Stimulated activated CD4-positive, alpha-beta T cell treated with anti-CD3 and anti-CD28 coated beads, Interleukin-4, amount 100 ng/mL, for 48 hours (primary cell): ENCODE results near the gene SYK.
"Not testable (repeated sequence)": the region's sequence is repeated elsewhere in the genome, so short reads cannot be mapped to it uniquely, and the experiment has no call there.

Experiments used
- DNase-seq, 2 donors: peaks; one replicate each; pipeline ENCODE4 v3.0.0-alpha.2; 2020; ENCODE audit warnings: low read depth in 2 of 2

The SYK gene

GRCh38 chr9:90795871-90796317, 5.7 kb upstream of the SYK start:
- DNase-seq = no peak

DNA sequence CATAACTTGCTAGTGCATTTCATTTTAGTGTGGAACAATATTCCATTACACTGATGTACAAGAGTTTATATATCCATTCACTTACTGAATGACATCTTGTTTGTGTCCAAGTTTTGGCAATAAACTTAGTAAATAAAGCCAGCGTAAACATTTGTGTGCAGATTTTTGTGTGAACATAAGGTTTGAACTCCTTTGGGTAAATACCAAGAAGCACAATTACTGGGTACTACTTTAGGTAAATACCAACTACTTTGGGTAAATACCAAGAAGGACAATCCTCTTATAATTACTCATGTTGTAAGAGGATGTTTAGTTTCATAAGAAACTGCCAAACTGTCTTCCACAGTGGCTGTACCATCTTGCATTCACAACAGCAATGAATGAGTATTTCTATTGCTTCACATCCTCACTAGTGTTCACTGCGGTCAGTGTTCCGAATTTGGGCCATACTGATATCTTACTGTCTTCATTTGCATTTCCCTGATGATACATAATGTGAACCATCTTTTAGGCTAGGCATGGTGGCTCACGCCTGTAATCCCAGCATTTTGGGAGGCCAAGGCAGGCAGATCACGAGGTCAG, 2.3 kb upstream of the SYK start:
- DNase-seq = no peak

GRCh38 chr9:90801973-90802322, 329 bp downstream of the SYK start:
- no peak for DNase-seq

DNA sequence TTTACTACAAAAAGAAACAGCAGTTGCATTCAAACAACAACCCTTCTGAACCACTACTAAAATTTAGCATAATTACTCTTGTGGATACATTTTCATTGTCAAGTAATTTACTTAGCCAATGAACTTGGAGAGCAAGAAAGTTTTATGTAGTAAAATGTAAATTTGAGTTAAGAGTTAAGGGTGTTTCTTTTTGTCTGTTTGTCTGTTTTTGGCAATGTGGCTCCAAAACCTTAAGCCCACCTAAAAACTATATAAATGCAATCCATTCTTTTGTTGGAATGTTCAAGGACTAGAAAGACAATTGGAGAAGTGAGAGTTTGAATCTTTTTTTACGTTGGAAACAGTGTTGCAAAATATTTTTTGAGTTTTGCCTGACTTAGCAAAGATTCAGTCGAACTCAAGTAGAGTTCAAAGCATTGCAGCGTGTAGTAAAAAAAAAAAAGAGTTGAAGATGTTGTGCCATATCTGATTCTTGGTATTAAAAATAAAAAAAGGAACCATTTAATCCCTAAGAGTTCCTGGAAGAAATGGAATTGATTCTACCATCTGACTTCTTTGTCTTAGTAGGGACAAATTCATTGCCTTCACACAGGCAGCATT, 867 bp downstream of the SYK start:
- no peak for DNase-seq

- no peak for DNase-seq
Observed at GRCh38 chr9:90803860-90804593, 2.4 kb downstream of the SYK start.

DNA sequence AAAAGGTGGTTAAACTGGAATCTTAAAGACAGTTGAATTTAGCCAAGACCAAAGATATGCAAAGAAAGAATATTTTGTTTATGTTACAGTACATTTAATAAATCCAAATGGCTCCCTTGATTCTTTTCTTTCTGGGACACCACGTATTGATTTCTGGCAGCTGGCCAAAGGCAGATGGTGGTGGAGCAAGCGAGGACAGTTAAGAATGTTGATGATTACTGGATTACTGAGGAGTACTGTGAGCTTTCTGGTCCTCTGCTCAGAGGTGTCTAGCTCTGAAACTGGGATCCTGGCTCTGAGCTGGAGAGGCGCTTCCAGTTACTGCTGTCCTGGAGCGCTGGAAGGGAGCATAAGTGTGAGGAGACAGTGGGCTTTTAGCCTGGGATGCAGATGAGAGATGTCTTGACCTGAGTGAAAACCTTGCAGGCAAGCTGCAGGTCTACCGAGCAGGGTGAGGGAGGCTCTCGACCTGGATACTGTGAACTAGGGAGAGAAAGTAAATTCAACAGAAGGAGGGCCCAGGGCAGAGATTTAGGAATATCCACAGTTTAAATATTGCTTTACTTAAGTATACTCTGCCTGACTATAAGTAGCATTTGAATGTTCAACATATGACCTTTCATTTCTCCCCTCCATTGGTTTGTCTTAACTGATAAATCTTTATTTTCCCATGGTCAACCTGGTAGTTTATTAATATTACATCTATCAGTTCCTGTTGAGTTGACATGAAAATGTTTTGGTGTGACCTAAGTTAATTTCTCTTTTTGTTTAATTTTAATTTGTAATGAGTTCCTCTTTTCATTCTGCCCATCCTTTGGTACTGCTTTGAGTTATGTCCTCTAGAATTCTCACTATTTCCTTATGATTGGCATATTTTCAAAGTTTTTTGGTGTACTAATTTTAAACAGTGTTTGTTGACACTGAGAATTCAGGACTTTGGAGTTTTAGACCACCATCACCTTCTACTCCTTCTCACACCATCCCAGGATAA, 3.7 kb downstream of the SYK start:
- no peak for DNase-seq

DNA sequence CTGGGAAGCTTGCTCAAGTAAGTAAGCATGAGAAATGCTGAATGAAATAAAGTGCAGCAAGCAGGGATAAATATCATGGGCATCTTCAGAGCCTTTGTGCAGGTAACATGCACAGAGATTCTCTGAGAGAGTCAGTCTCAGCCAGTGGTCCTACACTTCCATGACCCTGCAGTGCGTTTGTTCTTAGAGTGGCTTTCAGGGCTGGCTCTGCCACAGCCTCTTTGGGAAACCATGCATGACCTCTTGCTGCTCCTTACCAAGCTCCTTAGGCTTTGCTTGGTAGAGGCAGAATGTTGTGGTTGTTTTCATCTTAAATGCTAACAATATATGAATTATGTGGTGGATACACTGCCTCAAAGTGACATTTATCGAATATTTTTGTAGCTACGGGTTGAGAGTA, 5.4 kb downstream of the SYK start:
- DNase-seq = no peak

DNA sequence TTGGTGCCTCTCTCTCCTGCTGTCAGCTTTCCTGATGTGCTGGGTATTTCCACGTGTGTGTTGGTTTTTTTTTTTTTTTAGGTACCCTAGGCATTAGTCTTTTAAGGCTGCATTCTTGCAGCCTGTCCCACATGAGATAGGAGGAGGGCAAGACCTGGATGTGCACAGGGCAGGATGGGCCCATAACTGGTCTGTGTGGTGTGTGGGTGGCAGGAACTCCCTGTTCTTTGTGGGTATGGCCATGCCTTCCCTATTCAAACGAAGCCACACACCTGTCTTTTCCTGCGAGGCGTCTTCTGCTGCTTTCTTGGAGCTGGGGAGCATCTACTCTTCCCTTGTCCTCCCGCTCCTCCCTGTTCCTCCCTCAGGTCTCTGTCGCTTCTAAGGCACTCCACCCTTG, 6.8 kb downstream of the SYK start:
- no peak for DNase-seq

GRCh38 chr9:90808890-90809685, 7.5 kb downstream of the SYK start:
- no peak for DNase-seq

DNA sequence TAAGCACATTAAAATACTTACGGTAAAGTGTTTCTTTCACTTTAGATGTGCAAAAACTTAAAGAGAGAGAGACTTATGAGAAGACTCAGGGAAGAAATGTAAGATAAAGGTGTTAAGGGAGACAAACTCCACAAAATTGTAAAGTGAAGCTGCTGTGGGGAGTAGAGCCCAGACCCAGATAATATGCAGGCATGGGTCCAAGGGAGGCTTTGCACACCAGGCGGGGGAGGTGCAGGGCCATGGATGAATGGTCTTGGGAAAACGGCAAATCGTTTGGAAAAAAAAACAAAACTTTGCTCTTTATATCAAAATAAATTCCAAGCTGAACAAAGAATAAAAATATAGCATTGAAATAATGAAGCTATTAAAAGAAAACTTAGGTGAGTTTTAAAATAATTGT, 9.1 kb downstream of the SYK start:
- DNase-seq = no peak

- DNase-seq = no peak
Observed at GRCh38 chr9:90813046-90813445, 11.4 kb downstream of the SYK start.

GRCh38 chr9:90813523-90813922, 11.9 kb downstream of the SYK start:
- DNase-seq = no peak

DNA sequence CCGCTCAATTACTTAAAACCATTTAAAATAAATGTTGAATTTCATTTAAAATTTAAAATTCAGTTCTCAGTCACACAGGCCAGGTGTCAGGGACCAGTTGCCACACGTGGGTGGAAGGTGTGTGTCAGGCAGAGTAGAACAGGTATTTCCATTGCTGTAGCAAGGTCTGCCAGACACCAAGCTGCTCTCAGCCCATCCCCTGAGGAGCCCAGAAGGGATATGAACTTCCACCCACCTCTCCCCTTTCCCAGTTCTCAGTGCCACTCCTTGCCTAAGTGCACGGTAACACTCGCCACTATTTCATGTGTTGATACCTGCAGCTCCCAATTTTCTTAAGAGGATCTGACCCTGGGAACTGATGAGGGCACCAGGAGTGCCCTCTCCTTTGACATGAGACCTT, 12.7 kb downstream of the SYK start:
- no peak for DNase-seq

DNA sequence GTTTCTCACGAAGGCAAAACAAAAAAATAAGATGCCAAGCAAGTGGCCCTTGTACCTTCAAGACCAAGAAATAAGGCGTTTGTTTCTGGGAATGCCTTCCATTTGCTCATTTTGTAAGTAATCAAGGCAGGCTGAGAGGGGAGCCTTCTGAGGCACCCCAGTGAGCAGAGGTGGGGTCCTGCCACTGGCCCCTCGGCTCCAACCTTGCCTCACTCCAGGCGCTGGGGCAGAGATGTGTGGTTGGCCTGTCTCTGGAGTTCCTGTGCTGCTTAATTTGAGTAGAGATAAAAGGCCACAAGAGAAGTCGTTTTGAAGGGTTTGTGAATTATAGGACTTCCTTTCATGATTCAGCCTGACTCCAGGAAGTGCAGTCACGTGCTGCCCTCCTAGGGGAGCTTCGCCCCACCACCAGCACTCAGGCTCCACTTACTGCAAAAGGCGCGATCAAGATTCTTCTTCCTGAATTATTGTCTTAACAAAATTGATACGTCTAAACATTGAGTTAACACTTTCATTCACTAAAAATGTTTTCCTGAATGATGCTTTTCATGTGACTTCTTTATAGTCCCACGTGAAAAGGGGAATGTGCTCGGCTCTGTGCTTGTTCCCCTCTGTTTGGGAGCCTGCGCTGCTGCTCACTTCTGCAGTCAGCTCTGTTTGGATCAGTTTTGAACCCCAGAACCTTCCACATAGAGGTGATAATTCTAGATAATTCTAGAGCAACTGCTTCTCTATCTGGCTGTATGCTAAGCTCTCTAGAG, 13.7 kb downstream of the SYK start:
- no peak for DNase-seq

DNA sequence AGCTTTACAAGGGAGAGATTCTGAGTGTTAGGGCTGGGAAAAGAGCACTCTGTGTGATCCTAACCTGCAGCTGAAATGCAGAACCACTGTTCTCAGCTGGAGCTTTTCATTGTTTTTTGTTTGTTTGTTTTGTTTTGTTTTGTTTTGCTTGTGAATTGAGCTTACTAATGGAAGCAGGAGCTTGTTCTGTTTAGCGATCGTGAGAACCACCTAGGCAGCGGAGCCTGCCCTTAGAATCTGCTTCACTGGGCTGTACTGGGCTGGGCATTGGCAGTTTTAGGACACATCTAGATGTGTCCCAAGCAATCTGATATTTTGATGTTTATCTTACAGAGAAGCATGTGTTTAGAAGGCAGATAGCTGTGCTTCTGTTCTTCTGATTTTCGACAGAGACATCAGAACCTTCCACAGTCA, 14.3 kb downstream of the SYK start:
- DNase-seq = no peak

- DNase-seq = no peak
Observed at GRCh38 chr9:90816690-90817089, 15.1 kb downstream of the SYK start.

DNA sequence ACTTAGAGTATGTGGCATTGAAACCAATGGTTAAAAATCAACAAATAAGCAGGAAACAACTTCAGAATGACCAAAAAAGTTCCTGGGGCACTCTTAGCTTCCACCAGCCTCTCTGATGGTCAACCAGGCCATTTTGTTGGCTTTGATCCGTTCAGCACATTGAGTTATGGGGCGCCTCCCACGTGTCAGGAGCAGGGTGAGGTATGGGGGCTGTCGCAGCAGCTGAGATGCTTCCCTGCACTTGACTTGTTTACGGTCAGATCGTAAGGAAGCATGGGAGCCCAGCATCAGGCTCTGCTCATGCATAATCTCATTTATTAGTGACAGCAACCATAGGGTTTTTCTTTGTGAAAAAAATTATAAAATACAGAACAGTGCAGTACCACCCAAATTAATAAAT, 16.7 kb downstream of the SYK start:
- no peak for DNase-seq

GRCh38 chr9:90820406-90820805, 18.8 kb downstream of the SYK start:
- DNase-seq = not testable (repeated sequence)

DNA sequence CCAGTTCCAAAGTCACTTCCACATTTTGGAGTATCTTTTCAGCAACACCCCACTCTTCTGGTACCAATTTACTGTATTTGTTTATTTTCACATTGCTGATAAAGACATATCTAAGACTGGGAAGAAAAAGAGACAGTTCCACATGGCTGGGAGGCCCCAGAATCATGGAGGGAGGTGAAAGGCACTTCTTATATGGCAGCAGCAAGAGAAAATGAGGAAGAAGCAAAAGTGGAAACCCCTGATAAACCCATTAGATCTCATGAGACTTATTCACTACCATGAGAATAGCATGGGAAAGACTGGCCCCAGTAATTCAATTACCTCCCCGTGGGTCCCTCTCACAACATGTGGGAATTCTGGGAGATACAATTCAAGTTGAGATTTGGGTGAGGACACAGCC, 19.6 kb downstream of the SYK start:
- not testable (repeated sequence) for DNase-seq

DNA sequence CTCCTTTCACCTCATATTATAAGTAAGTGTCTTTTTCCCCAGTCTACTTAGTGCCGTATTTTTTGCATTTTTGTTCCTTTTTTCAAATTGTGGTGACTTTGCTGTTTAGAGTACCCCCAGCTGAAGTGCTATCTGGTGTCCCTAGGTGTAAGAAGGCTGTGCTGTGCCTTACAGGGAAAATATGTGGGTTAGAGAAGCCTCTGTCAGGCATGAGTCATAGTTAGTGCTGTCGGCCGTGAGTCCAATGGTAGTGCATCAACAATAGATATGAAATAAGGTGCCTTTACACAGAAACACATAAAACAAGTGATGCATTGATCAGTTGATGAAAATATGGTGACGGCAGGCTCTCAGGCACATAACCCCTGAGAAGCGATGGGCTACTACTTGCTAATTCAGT, 20.1 kb downstream of the SYK start:
- no peak for DNase-seq

GRCh38 chr9:90822866-90823265, 21.2 kb downstream of the SYK start:
- no peak for DNase-seq
